HepG2 (cell line): ENCODE results near the gene LAMA5. TPM values are rescaled to one million over a fixed set of nuclear protein-coding genes. Genes with fewer than 3 reads are reported as not detected.

Source experiments
- FIP1L1 ChIP-seq: fragments of 200-400 bp; formaldehyde crosslinking; IDR thresholded peaks from 2 replicates; pipeline ENCODE4 v1.6.1; 2018; ENCODE audit warnings: low read depth, mild to moderate bottlenecking, low read length, moderate library complexity, borderline replicate concordance; ENCODE audit not compliant: insufficient read depth
- FOXC1 ChIP-seq: sonication (generic); formaldehyde crosslinking; IDR thresholded peaks from 2 replicates; pipeline ENCODE4 v1.8.0; 2022; ENCODE audit warnings: mild to moderate bottlenecking, missing genetic modification reagents, borderline replicate concordance
- HHEX ChIP-seq: IDR thresholded peaks from 2 replicates; pipeline ENCODE4 v1.6.1; 2016; ENCODE audit warnings: control low read depth
- HOXA9 ChIP-seq: sonication (generic); formaldehyde crosslinking; IDR thresholded peaks from 2 replicates; pipeline ENCODE4 v1.8.1; 2022; ENCODE audit warnings: missing genetic modification reagents, mild to moderate bottlenecking, moderate library complexity, borderline replicate concordance
- JUN ChIP-seq: sonication (generic); formaldehyde crosslinking; IDR thresholded peaks from 2 replicates; pipeline ENCODE4 v1.4.0; 2020; ENCODE audit warnings: mild to moderate bottlenecking, missing genetic modification reagents
- KDM6A ChIP-seq: IDR thresholded peaks from 2 replicates; pipeline ENCODE4 v1.6.1; 2016; ENCODE audit warnings: low read depth
- MED13 ChIP-seq: sonication (generic); formaldehyde crosslinking; IDR thresholded peaks from 2 replicates; pipeline ENCODE4 v1.5.0; 2020; ENCODE audit warnings: missing genetic modification reagents
- NCOA2 ChIP-seq: sonication (generic); formaldehyde crosslinking; IDR thresholded peaks from 2 replicates; pipeline ENCODE4 v1.8.0; 2022; ENCODE audit warnings: inconsistent platforms
- NFYC ChIP-seq: IDR thresholded peaks from 2 replicates; pipeline ENCODE4 v1.6.1; 2016; ENCODE audit warnings: missing genetic modification reagents, missing compliant biosample characterization
- RFX3 ChIP-seq: IDR thresholded peaks from 2 replicates; pipeline ENCODE4 v1.6.1; 2016; ENCODE audit warnings: missing biosample characterization, missing genetic modification reagents
- SATB2 ChIP-seq: sonication (generic); formaldehyde crosslinking; IDR thresholded peaks from 2 replicates; pipeline ENCODE4 v1.5.0; 2020; ENCODE audit warnings: missing genetic modification reagents
- SIN3A ChIP-seq: IDR thresholded peaks from 2 replicates; pipeline ENCODE4 v1.6.1; 2011; ENCODE audit warnings: low read depth, mild to moderate bottlenecking, control low read depth, low read length, borderline replicate concordance
- SPEN ChIP-seq: sonication (generic); formaldehyde crosslinking; IDR thresholded peaks from 2 replicates; pipeline ENCODE4 v1.5.1; 2020; ENCODE audit warnings: low read depth, mild to moderate bottlenecking, missing genetic modification reagents
- ZNF563 ChIP-seq: sonication (generic); formaldehyde crosslinking; IDR thresholded peaks from 2 replicates; pipeline ENCODE4 v1.8.0; 2022; ENCODE audit warnings: mild to moderate bottlenecking, moderate library complexity, missing genetic modification reagents
- ZNF569 ChIP-seq: sonication (generic); formaldehyde crosslinking; IDR thresholded peaks from 2 replicates; pipeline ENCODE4 v1.5.0; 2020; ENCODE audit warnings: mild to moderate bottlenecking, missing genetic modification reagents, moderate library complexity, borderline replicate concordance
- ZNF577 ChIP-seq: sonication (generic); formaldehyde crosslinking; IDR thresholded peaks from 2 replicates; pipeline ENCODE4 v1.4.0; 2020; ENCODE audit warnings: mild to moderate bottlenecking, low read depth, missing genetic modification reagents, borderline replicate concordance
- ZNF772 ChIP-seq: sonication (generic); formaldehyde crosslinking; IDR thresholded peaks from 2 replicates; pipeline ENCODE4 v1.5.0; 2020; ENCODE audit warnings: mild to moderate bottlenecking, missing genetic modification reagents
- ZNF775 ChIP-seq: sonication (generic); formaldehyde crosslinking; IDR thresholded peaks from 2 replicates; pipeline ENCODE4 v1.4.0; 2020; ENCODE audit warnings: missing genetic modification reagents, mild to moderate bottlenecking, moderate library complexity, borderline replicate concordance
- polyA plus RNA-seq, 8 experiments: library from polyadenylated mRNA; depleted of rRNA in 3 of 8; stranded (reverse) in 7 of 8; unstranded in 1 of 8; fragments of >200 nt; fragmentation: Illumina TruSeq in 4 of 8; extraction: Trizol in 4 of 8; gene quantifications; 2 replicates each; pipeline versions ENCODE4 v1.2.1 to v1.2.3, GENCODE V29; 2011 to 2016; ENCODE audit warnings: low read depth in 4 of 8, missing spikeins in 1 of 8, mixed read lengths in 1 of 8; ENCODE audit not compliant: insufficient read depth in 1 of 8
- total RNA-seq, 5 experiments: library from RNA; depleted of rRNA; stranded (reverse); fragments of >200 nt; fragmentation: Illumina TruSeq; extraction: Trizol; gene quantifications; 2 replicates each; pipeline ENCODE4 v1.2.3, GENCODE V29; 2016; ENCODE audit warnings: low read depth in 1 of 5
- TF ChIP-seq, protein P1 (sequence below): sonication (generic); formaldehyde crosslinking; IDR thresholded peaks from one replicate; pipeline ENCODE4 v1.5.1; 2020; ENCODE audit warnings: mild to moderate bottlenecking, missing genetic modification reagents; ENCODE audit errors: not compliant biosample characterization
- TF ChIP-seq, protein P2 (sequence below): sonication (generic); formaldehyde crosslinking; IDR thresholded peaks from 2 replicates; pipeline ENCODE4 v1.8.0; 2022; ENCODE audit warnings: mild to moderate bottlenecking, missing genetic modification reagents

LAMA5 gene
- total and polyA plus RNA-seq, 2 of the 13 experiments (the other 11 are each of a cell fraction or from before 2014, with no cell fraction given) = 21.0 to 44.7 TPM

- TF ChIP-seq MED13 (CRISPR knock-in tag) (no peak), ZNF577 (no peak), ZNF563 (CRISPR knock-in tag) (0 out of 2 replicates have a peak, but pooled peaks have one; percentile 14), ZNF569 (no peak), RFX3 (no peak), ZNF772 (CRISPR knock-in tag) (no peak), KDM6A (CRISPR knock-in tag) (no peak), HOXA9 (CRISPR knock-in tag) (no peak), SIN3A (no peak), HHEX (CRISPR knock-in tag) (no peak), FIP1L1 (no peak), ZNF775 (CRISPR knock-in tag) (no peak), JUN (CRISPR knock-in tag) (no peak), NCOA2 (no peak), NFYC (no peak), SPEN (no peak), FOXC1 (no peak), SATB2 (no peak)
- TF ChIP-seq, protein P1, sequence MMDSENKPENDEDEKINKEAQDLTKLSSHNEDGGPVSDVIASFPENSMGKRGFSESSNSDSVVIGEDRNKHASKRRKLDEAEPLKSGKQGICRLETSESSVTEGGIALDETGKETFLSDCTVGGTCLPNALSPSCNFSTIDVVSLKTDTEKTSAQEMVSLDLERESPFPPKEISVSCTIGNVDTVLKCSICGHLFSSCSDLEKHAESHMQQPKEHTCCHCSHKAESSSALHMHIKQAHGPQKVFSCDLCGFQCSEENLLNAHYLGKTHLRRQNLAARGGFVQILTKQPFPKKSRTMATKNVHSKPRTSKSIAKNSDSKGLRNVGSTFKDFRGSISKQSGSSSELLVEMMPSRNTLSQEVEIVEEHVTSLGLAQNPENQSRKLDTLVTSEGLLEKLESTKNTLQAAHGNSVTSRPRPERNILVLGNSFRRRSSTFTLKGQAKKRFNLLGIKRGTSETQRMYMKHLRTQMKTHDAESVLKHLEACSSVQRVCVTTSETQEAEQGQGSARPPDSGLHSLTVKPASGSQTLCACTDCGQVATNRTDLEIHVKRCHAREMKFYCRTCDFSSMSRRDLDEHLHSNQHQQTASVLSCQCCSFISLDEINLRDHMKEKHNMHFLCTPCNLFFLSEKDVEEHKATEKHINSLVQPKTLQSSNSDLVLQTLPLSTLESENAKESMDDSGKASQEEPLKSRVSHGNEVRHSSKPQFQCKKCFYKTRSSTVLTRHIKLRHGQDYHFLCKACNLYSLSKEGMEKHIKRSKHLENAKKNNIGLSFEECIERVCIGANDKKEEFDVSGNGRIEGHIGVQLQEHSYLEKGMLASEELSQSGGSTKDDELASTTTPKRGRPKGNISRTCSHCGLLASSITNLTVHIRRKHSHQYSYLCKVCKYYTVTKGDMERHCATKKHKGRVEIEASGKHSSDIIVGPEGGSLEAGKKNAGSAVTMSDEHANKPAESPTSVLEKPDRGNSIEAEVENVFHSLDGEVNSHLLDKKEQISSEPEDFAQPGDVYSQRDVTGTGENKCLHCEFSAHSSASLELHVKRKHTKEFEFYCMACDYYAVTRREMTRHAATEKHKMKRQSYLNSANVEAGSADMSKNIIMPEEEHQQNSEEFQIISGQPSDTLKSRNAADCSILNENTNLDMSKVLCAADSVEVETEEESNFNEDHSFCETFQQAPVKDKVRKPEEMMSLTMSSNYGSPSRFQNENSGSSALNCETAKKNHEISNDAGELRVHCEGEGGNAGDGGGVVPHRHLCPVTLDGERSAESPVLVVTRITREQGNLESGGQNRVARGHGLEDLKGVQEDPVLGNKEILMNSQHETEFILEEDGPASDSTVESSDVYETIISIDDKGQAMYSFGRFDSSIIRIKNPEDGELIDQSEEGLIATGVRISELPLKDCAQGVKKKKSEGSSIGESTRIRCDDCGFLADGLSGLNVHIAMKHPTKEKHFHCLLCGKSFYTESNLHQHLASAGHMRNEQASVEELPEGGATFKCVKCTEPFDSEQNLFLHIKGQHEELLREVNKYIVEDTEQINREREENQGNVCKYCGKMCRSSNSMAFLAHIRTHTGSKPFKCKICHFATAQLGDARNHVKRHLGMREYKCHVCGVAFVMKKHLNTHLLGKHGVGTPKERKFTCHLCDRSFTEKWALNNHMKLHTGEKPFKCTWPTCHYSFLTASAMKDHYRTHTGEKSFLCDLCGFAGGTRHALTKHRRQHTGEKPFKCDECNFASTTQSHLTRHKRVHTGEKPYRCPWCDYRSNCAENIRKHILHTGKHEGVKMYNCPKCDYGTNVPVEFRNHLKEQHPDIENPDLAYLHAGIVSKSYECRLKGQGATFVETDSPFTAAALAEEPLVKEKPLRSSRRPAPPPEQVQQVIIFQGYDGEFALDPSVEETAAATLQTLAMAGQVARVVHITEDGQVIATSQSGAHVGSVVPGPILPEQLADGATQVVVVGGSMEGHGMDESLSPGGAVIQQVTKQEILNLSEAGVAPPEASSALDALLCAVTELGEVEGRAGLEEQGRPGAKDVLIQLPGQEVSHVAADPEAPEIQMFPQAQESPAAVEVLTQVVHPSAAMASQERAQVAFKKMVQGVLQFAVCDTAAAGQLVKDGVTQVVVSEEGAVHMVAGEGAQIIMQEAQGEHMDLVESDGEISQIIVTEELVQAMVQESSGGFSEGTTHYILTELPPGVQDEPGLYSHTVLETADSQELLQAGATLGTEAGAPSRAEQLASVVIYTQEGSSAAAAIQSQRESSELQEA (CRISPR knock-in tag) = peak; percentile 28
- TF ChIP-seq, protein P2, sequence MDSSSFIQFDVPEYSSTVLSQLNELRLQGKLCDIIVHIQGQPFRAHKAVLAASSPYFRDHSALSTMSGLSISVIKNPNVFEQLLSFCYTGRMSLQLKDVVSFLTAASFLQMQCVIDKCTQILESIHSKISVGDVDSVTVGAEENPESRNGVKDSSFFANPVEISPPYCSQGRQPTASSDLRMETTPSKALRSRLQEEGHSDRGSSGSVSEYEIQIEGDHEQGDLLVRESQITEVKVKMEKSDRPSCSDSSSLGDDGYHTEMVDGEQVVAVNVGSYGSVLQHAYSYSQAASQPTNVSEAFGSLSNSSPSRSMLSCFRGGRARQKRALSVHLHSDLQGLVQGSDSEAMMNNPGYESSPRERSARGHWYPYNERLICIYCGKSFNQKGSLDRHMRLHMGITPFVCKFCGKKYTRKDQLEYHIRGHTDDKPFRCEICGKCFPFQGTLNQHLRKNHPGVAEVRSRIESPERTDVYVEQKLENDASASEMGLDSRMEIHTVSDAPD = no peak
These were observed 43.8 kb upstream of the LAMA5 start (continued) for GRCh38 chr20:62410746-62411478.
